Prostate gland (tissue), 2 donors: Measurements from ENCODE around the gene RBM47.

Source experiments
- CTCF ChIP-seq, 4 experiments: fragments of 200-600 bp in 2 of 4; fragments of 450-650 bp in 2 of 4; sonication (generic) in 2 of 4; IDR thresholded peaks; 1 replicate in 3 of 4; 2 replicates in 1 of 4; pipeline ENCODE4 v1.5.1; 2016 to 2019; ENCODE audit warnings: antibody characterized with exemption in 4 of 4, mild to moderate bottlenecking in 2 of 4, moderate library complexity in 2 of 4
- POLR2A ChIP-seq: fragments of 450-650 bp; IDR thresholded peaks from one replicate; pipeline ENCODE4 v1.6.1; 2016; ENCODE audit warnings: antibody characterized with exemption, mild to moderate bottlenecking

DNA sequence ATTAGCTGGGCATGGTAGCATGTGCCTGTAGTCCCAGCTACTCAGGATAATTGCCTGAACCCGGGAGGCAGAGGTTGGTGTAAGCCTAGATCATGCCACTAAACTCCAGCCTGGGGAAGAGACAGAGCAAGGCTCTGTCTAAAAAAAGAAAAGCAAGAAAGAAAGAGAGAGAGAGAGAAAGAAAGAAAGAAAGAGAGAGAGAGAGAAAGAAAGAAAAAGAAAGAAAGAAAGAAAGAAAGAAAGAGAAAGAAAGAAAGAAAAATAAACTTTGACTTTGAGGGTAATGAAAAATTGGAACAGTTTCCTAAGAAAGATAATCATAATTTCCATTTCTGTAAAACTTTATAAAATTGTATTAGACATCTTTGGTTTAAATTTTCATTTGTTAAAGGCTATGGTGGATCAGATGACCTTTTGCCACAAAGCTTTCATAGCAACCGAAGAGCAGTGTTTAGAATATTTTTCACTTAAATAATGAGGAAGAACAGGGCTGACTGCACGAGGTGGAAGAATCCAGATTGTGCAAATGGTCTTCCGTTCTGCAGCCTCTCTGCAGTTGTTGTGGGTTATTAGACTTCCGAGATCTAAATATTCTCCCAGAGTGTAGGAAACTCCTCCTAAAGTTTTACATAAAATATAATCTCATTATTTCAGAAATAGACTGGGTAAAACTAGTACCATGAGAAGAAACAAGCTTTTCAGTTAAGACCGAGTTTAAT, 55.9 kb downstream of the RBM47 start:
- TF ChIP-seq CTCF (IDR thresholded peaks at IDR 0.05) (no peak), POLR2A (no peak)
